ENCODE measurements around the gene DACH1. TPM values are rescaled to one million over a fixed set of nuclear protein-coding genes. Genes with fewer than 3 reads are reported as not detected.
"Not testable (repeated sequence)": the region's sequence is repeated elsewhere in the genome, so short reads cannot be mapped to it uniquely, and the experiment has no call there.

The DACH1 gene
- total RNA-seq, 1 experiment from 2014 or later = 0.29 TPM

- DNase-seq (ENCODE audit: low read depth) = peak; percentile 31
These were observed 471 bp downstream of the DACH1 start for GRCh38 chr13:71866335-71867130.

GRCh38 chr13:71865874-71866334 lies 1.1 kb downstream of the DACH1 start:
- DNase-seq (ENCODE audit: low read depth) = peak; percentile 18

- DNase-seq (ENCODE audit: low read depth) = no peak
These were observed 1.8 kb downstream of the DACH1 start for GRCh38 chr13:71864986-71865873.

GRCh38 chr13:71864094-71864985 lies 2.7 kb downstream of the DACH1 start:
- no peak for DNase-seq (ENCODE audit: low read depth)

GRCh38 chr13:71863254-71863865 lies 3.6 kb downstream of the DACH1 start:
- DNase-seq (ENCODE audit: low read depth) = no peak

- DNase-seq (ENCODE audit: low read depth) = no peak
These were observed 4.5 kb downstream of the DACH1 start for GRCh38 chr13:71862459-71862943.

GRCh38 chr13:71861769-71862458 lies 5.1 kb downstream of the DACH1 start:
- no peak for DNase-seq (ENCODE audit: low read depth)

GRCh38 chr13:71860547-71861138 lies 6.4 kb downstream of the DACH1 start:
- DNase-seq (ENCODE audit: low read depth) = no peak

- no peak for DNase-seq (ENCODE audit: low read depth)
These were observed 8.4 kb downstream of the DACH1 start for GRCh38 chr13:71858647-71859046.

- no peak for DNase-seq (ENCODE audit: low read depth)
These were observed 10.4 kb downstream of the DACH1 start for GRCh38 chr13:71856548-71857043.

- no peak for DNase-seq (ENCODE audit: low read depth)
These were observed 12.6 kb downstream of the DACH1 start for GRCh38 chr13:71854401-71854800.

GRCh38 chr13:71853725-71854124 lies 13.3 kb downstream of the DACH1 start:
- DNase-seq (ENCODE audit: low read depth) = no peak

GRCh38 chr13:71852736-71853135 lies 14.3 kb downstream of the DACH1 start:
- no peak for DNase-seq (ENCODE audit: low read depth)

- DNase-seq (ENCODE audit: low read depth) = no peak
These were observed 15.2 kb downstream of the DACH1 start for GRCh38 chr13:71851498-71852409.

GRCh38 chr13:71842003-71842402 lies 25.0 kb downstream of the DACH1 start:
- no peak for DNase-seq (ENCODE audit: low read depth)

GRCh38 chr13:71838842-71839241 lies 28.2 kb downstream of the DACH1 start:
- no peak for DNase-seq (ENCODE audit: low read depth)

- DNase-seq (ENCODE audit: low read depth) = not testable (repeated sequence)
These were observed 29.4 kb downstream of the DACH1 start for GRCh38 chr13:71837582-71837981.

- no peak for DNase-seq (ENCODE audit: low read depth)
These were observed 35.3 kb downstream of the DACH1 start for GRCh38 chr13:71831716-71832115.
